DOHH2 (cell line): ENCODE results near the gene PLBD2.

Experiments used
- H3F3A ChIP-seq: fragments of 200-600 bp; sonication (generic), shearing (Covaris generic); 2 replicates; pipeline ENCODE4 v1.6.0; 2016; ENCODE audit warnings: antibody characterized with exemption, mild to moderate bottlenecking; ENCODE audit not compliant: control insufficient read depth, insufficient read depth
- H3K27ac ChIP-seq: fragments of 200-600 bp; sonication (generic); 2 replicates; pipeline ENCODE4 v1.5.1; 2014; ENCODE audit warnings: low read depth, mild to moderate bottlenecking, low read length, moderate library complexity
- H3K27me3 ChIP-seq: fragments of 200-600 bp; sonication (generic); 2 replicates; pipeline ENCODE4 v1.6.1; 2014; ENCODE audit warnings: mild to moderate bottlenecking, low read length, mixed read lengths; ENCODE audit not compliant: control insufficient read depth
- H3K36me3 ChIP-seq: fragments of 200-600 bp; sonication (generic); 2 replicates; pipeline ENCODE4 v1.6.1; 2014; ENCODE audit warnings: mild to moderate bottlenecking, low read length, moderate library complexity, mixed read lengths; ENCODE audit not compliant: control insufficient read depth
- H3K4me1 ChIP-seq: fragments of 200-600 bp; sonication (generic); 2 replicates; pipeline ENCODE4 v1.6.1; 2014; ENCODE audit warnings: mild to moderate bottlenecking, low read length, mixed read lengths; ENCODE audit not compliant: control insufficient read depth
- H3K4me2 ChIP-seq: fragments of 200-600 bp; sonication (generic); 2 replicates; pipeline ENCODE4 v1.6.0; 2014; ENCODE audit warnings: mild to moderate bottlenecking, low read length, moderate library complexity
- H3K4me3 ChIP-seq: fragments of 200-600 bp; sonication (generic); 2 replicates; pipeline ENCODE4 v1.5.1; 2014; ENCODE audit warnings: mild to moderate bottlenecking, low read length, mixed read lengths
- H3K79me2 ChIP-seq: fragments of 200-600 bp; sonication (generic); 2 replicates; pipeline ENCODE4 v1.6.1; 2014; ENCODE audit warnings: mild to moderate bottlenecking, low read length, mixed read lengths; ENCODE audit not compliant: control insufficient read depth
- H3K9me2 ChIP-seq: fragments of 200-600 bp; sonication (generic); replicated peaks from 2 replicates; pipeline ENCODE4 v1.6.1; 2014; ENCODE audit warnings: mild to moderate bottlenecking, low read length, mixed read lengths; ENCODE audit not compliant: control insufficient read depth
- H3K9me3 ChIP-seq: fragments of 200-600 bp; sonication (generic); 2 replicates; pipeline ENCODE4 v1.6.1; 2014; ENCODE audit warnings: antibody characterized with exemption, low read length, mixed read lengths; ENCODE audit not compliant: control insufficient read depth, insufficient read depth
- H4K20me1 ChIP-seq: fragments of 200-600 bp; sonication (generic); 2 replicates; pipeline ENCODE4 v1.6.0; 2014; ENCODE audit warnings: low read depth, mild to moderate bottlenecking, antibody characterized with exemption, low read length, moderate library complexity; ENCODE audit not compliant: control insufficient read depth, insufficient read depth
- CTCF ChIP-seq: fragments of 200-600 bp; sonication (generic); IDR thresholded peaks from one replicate; pipeline ENCODE4 v1.5.1; 2014; ENCODE audit warnings: antibody characterized with exemption, mild to moderate bottlenecking, low read depth, low read length; ENCODE audit not compliant: poor library complexity, severe bottlenecking
- EZH2phosphoT487 ChIP-seq: fragments of 200-600 bp; sonication (generic); IDR thresholded peaks from 2 replicates; pipeline ENCODE4 v1.6.1; 2017; ENCODE audit warnings: borderline replicate concordance, mild to moderate bottlenecking, antibody characterized with exemption, low read length, moderate library complexity, mixed read lengths

PLBD2 gene

GRCh38 chr12:113347107-113347506 lies 11.3 kb upstream of the PLBD2 start:
- Histone ChIP-seq H3K27ac (no peak overlapping the region), H3K27me3 (peaks cover 16% of the 10 kb centered on the region; the same call in 1 of the 2 replicates), H3K4me2 (no peak overlapping the region), H3K9me2 (no peaks in the 10 kb centered on the region), H4K20me1 (no peaks in the 10 kb centered on the region), H3K9me3 (no peaks in the 10 kb centered on the region), H3K36me3 (no peaks in the 10 kb centered on the region), H3K4me3 (no peak overlapping the region), H3K79me2 (no peaks in the 10 kb centered on the region), H3K4me1 (no peaks in the 10 kb centered on the region), H3F3A (no peaks in the 10 kb centered on the region)
- TF ChIP-seq CTCF, result no peak
- no peak for TF ChIP-seq EZH2phosphoT487

- Histone ChIP-seq H3K36me3 (no peaks in the 10 kb centered on the region), H4K20me1 (no peaks in the 10 kb centered on the region), H3K4me3 (no peak overlapping the region), H3K27me3 (peaks cover 16% of the 10 kb centered on the region; the same call in 1 of the 2 replicates), H3K27ac (no peak overlapping the region), H3F3A (no peaks in the 10 kb centered on the region), H3K4me1 (no peaks in the 10 kb centered on the region), H3K9me3 (no peaks in the 10 kb centered on the region), H3K79me2 (no peaks in the 10 kb centered on the region), H3K9me2 (no peaks in the 10 kb centered on the region), H3K4me2 (no peak overlapping the region)
- TF ChIP-seq CTCF, result no peak
- no peak for TF ChIP-seq EZH2phosphoT487
These were observed 10.5 kb upstream of the PLBD2 start for GRCh38 chr12:113347892-113348291.

- H3F3A ChIP-seq, result no peaks in the 10 kb centered on the region
- H3K4me1 ChIP-seq, result no peaks in the 10 kb centered on the region
- no peaks in the 10 kb centered on the region for H3K79me2 ChIP-seq
- H3K9me2 ChIP-seq, result no peaks in the 10 kb centered on the region
- no peaks in the 10 kb centered on the region for H3K9me3 ChIP-seq
- H3K27me3 ChIP-seq, result peaks cover 16% of the 10 kb centered on the region; the same call in 1 of the 2 replicates
- H3K27ac ChIP-seq, result no peak overlapping the region
- no peaks in the 10 kb centered on the region for H4K20me1 ChIP-seq
- TF ChIP-seq CTCF (no peak), EZH2phosphoT487 (no peak)
- no peaks in the 10 kb centered on the region for H3K36me3 ChIP-seq
- H3K4me3 ChIP-seq, result no peak overlapping the region
- no peak overlapping the region for H3K4me2 ChIP-seq
These were observed 9.4 kb upstream of the PLBD2 start for GRCh38 chr12:113348849-113349536.
